ENCODE measurements around the gene PATZ1. TPM values are rescaled to one million over a fixed set of nuclear protein-coding genes. Genes with fewer than 3 reads are reported as not detected.

PATZ1 gene
- total and polyA plus RNA-seq, 2 of the 4 experiments (the other 2 are of a cell fraction) = 6.5 to 10.5 TPM

DNA sequence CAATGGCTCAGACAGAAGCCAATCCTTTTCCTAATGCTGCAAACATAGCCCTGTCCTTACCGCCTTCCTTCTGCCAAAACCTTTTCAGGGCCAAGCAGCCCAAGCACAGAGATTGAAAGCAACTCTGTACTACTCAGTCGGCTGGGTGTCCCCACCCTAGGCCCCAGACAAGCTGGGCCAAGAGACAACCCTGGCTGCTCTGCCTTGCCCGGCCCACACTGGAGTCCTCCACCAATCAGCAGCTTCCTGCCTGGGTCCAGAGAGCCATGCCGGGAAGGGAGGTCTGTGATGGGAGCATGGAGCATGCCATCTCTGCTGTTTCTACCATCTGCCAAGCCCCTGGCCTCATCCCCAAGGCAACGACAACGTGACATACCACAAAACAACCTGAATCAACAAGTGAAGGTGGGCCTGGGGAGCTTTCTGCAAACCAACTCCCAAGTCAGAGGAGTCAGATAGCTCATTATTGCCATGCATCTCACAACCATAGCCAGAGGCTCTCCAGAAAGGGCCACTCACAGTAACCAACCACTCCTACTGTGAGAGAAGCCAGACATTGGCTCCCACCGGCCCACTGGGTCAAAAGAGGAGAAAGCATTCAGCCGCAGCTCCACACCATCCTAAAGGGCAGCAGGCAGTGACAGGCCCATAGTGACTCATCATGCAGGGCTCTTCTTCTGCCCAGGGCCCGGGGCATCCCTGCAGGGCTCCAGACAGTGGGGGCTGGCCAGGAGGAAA, 18.2 kb downstream of the PATZ1 start:
- ATAC-seq (ENCODE audit: low read depth) (peak; percentile 71), DNase-seq (no peak)
- no peaks in the 10 kb centered on the region for H3K27me3 ChIP-seq (ENCODE audit: control insufficient read depth, insufficient read depth, low read length)
- H2BK15ac ChIP-seq (ENCODE audit: low read depth, low read length) = no peak overlapping the region
- H2AK5ac ChIP-seq (ENCODE audit: low read depth, low read length) = no peak overlapping the region
- no peak overlapping the region for H4K5ac ChIP-seq (ENCODE audit: low read depth, low read length)
- H3K18ac ChIP-seq (ENCODE audit: low read depth, low read length) = no peak overlapping the region
- H2AFZ ChIP-seq (replicated peaks; ENCODE audit: low read length, poor library complexity) = no peak overlapping the region
- POLR2A ChIA-PET (ENCODE audit: unreplicated experiment) = no interaction called here
- H3K56ac ChIP-seq (ENCODE audit: extremely low read depth, insufficient read depth, low read length) = no peak overlapping the region
- H4K91ac ChIP-seq (ENCODE audit: insufficient read depth, low read depth, low read length) = no peak overlapping the region
- H3K23ac ChIP-seq (ENCODE audit: low read depth, low read length) = no peak overlapping the region
- H2BK5ac ChIP-seq (ENCODE audit: low read depth, low read length, poor library complexity, severe bottlenecking) = no peak overlapping the region
- H2AK9ac ChIP-seq (replicated peaks; ENCODE audit: low read depth, low read length, poor library complexity) = no peak overlapping the region
- no peak overlapping the region for H3K27ac ChIP-seq (ENCODE audit: insufficient read depth, low read length)
- peaks cover 6 to 34% of the 10 kb centered on the region in 2 experiments; a peak in 3 of 4 replicates for H3K79me1 ChIP-seq (ENCODE audit: low read depth in 1 of 2, low read length in 2 of 2)
- no peaks in the 10 kb centered on the region for H3K9me3 ChIP-seq (ENCODE audit: control insufficient read depth, insufficient read depth, low read length)
- no peak overlapping the region for H2BK120ac ChIP-seq (ENCODE audit: low read depth, low read length)
- H3K4ac ChIP-seq (ENCODE audit: low read depth, low read length) = no peak overlapping the region
- no peak overlapping the region for H3K14ac ChIP-seq (replicated peaks; ENCODE audit: low read depth, low read length)
- H3K36me3 ChIP-seq (ENCODE audit: control insufficient read depth, insufficient read depth, low read length) = peaks cover 51% of the 10 kb centered on the region
- H3K4me2 ChIP-seq (ENCODE audit: low read depth, low read length) = no peak overlapping the region
- WGBS, 2 experiments (ENCODE audit: extremely low coverage in 2 of 2, insufficient read length in 1 of 2) = 100% methylated on average over 2 of the region's 9 CpGs; no CpG with 5 or more reads in 1 of the 2 experiments
- intact Hi-C loops (cut with micrococcal nuclease) = no loop called here
- peaks cover 16% of the 10 kb centered on the region for H3K9me1 ChIP-seq (ENCODE audit: insufficient read depth, low read length)
- peaks cover 14% of the 10 kb centered on the region; the same call in 1 of the 2 replicates for H4K20me1 ChIP-seq (ENCODE audit: insufficient read depth, low read length)
- dilution Hi-C loops (cut with HindIII; ENCODE audit: low sequenced_read_pairs, unreplicated experiment) = no loop called here
- in situ Hi-C loops (cut with MboI; ENCODE audit: low sequenced_read_pairs) = no loop called here
- H4K8ac ChIP-seq (ENCODE audit: low read depth in 2 of 2, low read length in 2 of 2) = no peak overlapping the region
- H3K4me3 ChIP-seq (ENCODE audit: insufficient read depth, low read depth, low read length) = no peak overlapping the region
- CTCF ChIA-PET = no interaction called here
- TF ChIP-seq FOS (IDR thresholded peaks at IDR 0.05; ENCODE audit: low read depth, low read length) (no peak), CHD1 (IDR thresholded peaks at IDR 0.05; ENCODE audit: low read depth, low read length) (no peak), CEBPB (IDR thresholded peaks at IDR 0.05; ENCODE audit: low read depth, low read length) (no peak), RFX5 (IDR thresholded peaks at IDR 0.05; ENCODE audit: low read depth, low read length) (no peak), RCOR1 (IDR thresholded peaks at IDR 0.05; ENCODE audit: insufficient replicate concordance, low read length) (no peak), RAD21 (IDR thresholded peaks at IDR 0.05; ENCODE audit: low read length) (no peak), MAFK (IDR thresholded peaks at IDR 0.05; ENCODE audit: low read depth, low read length) (no peak), USF2 (IDR thresholded peaks at IDR 0.05; ENCODE audit: low read depth, low read length) (no peak), NFE2L2 (IDR thresholded peaks at IDR 0.05; ENCODE audit: low read depth, low read length) (no peak), SMC3 (IDR thresholded peaks at IDR 0.05; ENCODE audit: low read depth, low read length) (no peak), MAZ (IDR thresholded peaks at IDR 0.05; ENCODE audit: borderline replicate concordance, low read depth, low read length) (no peak), BHLHE40 (IDR thresholded peaks at IDR 0.05; ENCODE audit: low read depth, low read length) (no peak), MXI1 (IDR thresholded peaks at IDR 0.05; ENCODE audit: borderline replicate concordance, low read depth, low read length) (no peak), POLR2A (IDR thresholded peaks at IDR 0.05; ENCODE audit: low read depth, low read length) (no peak), CTCF (conservative IDR thresholded peaks at IDR 0.05; ENCODE audit: low read depth, low read length) (no peak)
- TF ChIP-seq, protein P1, sequence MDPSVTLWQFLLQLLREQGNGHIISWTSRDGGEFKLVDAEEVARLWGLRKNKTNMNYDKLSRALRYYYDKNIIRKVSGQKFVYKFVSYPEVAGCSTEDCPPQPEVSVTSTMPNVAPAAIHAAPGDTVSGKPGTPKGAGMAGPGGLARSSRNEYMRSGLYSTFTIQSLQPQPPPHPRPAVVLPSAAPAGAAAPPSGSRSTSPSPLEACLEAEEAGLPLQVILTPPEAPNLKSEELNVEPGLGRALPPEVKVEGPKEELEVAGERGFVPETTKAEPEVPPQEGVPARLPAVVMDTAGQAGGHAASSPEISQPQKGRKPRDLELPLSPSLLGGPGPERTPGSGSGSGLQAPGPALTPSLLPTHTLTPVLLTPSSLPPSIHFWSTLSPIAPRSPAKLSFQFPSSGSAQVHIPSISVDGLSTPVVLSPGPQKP (IDR thresholded peaks at IDR 0.05; ENCODE audit: borderline replicate concordance, low read depth, low read length) = no peak
- no TSS peak for BruUV-seq (replicated peaks)
- no peak overlapping the region for H2BK20ac ChIP-seq (ENCODE audit: low read depth, low read length)
- no peak overlapping the region for H3K9ac ChIP-seq (ENCODE audit: low read depth, low read length)
- H3K4me1 ChIP-seq (ENCODE audit: control insufficient read depth, insufficient read depth, low read length) = peaks cover 2% of the 10 kb centered on the region; the same call in 1 of the 2 replicates

Data from IMR-90 (cell line).